ENCODE measurements around the gene RPSA. TPM values are rescaled to one million over a fixed set of nuclear protein-coding genes. Genes with fewer than 3 reads are reported as not detected.

RPSA gene
- total RNA-seq, 2 experiments from 2014 or later, result 1,930 to 1,974 TPM

DNA sequence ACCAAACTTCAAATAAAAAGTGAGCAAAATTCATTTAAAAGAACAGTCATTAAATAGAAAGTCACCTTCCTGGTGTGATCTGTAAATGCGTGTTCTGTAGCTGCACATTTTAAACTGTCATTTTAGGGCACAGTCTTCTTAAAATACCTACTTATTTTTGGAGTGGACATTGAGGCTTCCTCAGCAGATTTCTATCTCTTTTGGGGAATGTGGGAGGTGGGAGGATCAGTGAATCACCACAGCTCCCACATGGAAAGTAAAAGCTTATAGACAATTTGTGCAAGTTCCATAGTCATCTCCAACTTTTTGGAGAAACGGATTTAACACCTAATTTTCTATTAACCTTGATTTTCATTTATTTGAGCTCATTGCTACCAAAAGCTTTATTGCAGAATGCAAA, 39.9 kb downstream of the RPSA start:
- CTCF ChIA-PET, result interaction anchor here (1.3 to 1.7 kb wide), 4 partner anchors 33 to 62 kb away, joined by 3 to 6 read pairs (median 4); partner anchors contain the start of gene RPSA
- Histone ChIP-seq H3K27me3 (ENCODE audit: control insufficient read depth in 1 of 2, insufficient read depth in 2 of 2, low read length in 2 of 2) (no peaks in the 10 kb centered on the region), H3K9me3 (ENCODE audit: control insufficient read depth in 1 of 2, insufficient read depth in 1 of 2, low read length in 2 of 2) (no peaks in the 10 kb centered on the region), H3K36me3 (ENCODE audit: insufficient read depth, low read length) (no peaks in the 10 kb centered on the region), H3K27ac (ENCODE audit: low read depth in 1 of 2, low read length in 2 of 2) (no peak overlapping the region), H3K4me1 (ENCODE audit: insufficient read depth, low read length) (peaks cover 2% of the 10 kb centered on the region), H3K4me3 (ENCODE audit: low read length) (no peak overlapping the region)
- H3K9me3 Mint-ChIP-seq, result no peaks in the 10 kb centered on the region
- intact Hi-C loops (cut with DNase I, micrococcal nuclease), result loop anchor here (5.0 to 10.0 kb wide), 3 partner anchors 39 to 728 kb away; partner anchors contain the start of gene RPSA (in 1 of the 2)
- TF ChIP-seq CTCF (IDR thresholded peaks at IDR 0.05), result no peak
- H3K27ac Mint-ChIP-seq, result no peak overlapping the region
- ATAC-seq (ENCODE audit: poor library complexity) (no peak), DNase-seq (no peak)
- no peaks in the 10 kb centered on the region for H3K27me3 Mint-ChIP-seq
- H3K36me3 Mint-ChIP-seq (ENCODE audit: low read depth), result no peaks in the 10 kb centered on the region
- no peak overlapping the region for H3K4me3 Mint-ChIP-seq
- no peaks in the 10 kb centered on the region for H3K4me1 Mint-ChIP-seq (ENCODE audit: low read depth)
- POLR2A ChIA-PET, result interaction anchor here (0.7 to 1.2 kb wide), 2 partner anchors 40 to 48 kb away, joined by 3 read pairs; partner anchors contain the start of gene RPSA

GRCh38 chr3:39447637-39448483, 41.3 kb downstream of the RPSA start:
- no peaks in the 10 kb centered on the region for H3K36me3 ChIP-seq (ENCODE audit: insufficient read depth, low read length)
- Mint-ChIP-seq H3K4me3 (no peak overlapping the region), H3K4me1 (ENCODE audit: low read depth) (no peaks in the 10 kb centered on the region), H3K9me3 (no peaks in the 10 kb centered on the region), H3K27me3 (no peaks in the 10 kb centered on the region), H3K36me3 (ENCODE audit: low read depth) (no peaks in the 10 kb centered on the region), H3K27ac (no peak overlapping the region)
- DNase-seq (peak; percentile 6 to 85 (median 44)), ATAC-seq (ENCODE audit: poor library complexity) (peak; percentile 79)
- intact Hi-C loops (cut with DNase I, micrococcal nuclease), result loop anchor here (1.0 to 10.0 kb wide), 5 partner anchors 41 to 869 kb away; partner anchors contain the start of gene RPSA (in 2 of the 2)
- ChIA-PET POLR2A (interaction anchor here (0.6 to 0.8 kb wide), 3 partner anchors 24 to 951 kb away, joined by 3 to 5 read pairs (median 3); partner anchors contain the start of gene RPSA), CTCF (interaction anchor here (0.7 to 1.7 kb wide), 10 partner anchors 9 to 869 kb away, joined by 3 to 6 read pairs (median 4); partner anchors contain the start of gene RPSA)
- no peaks in the 10 kb centered on the region for H3K9me3 ChIP-seq (ENCODE audit: control insufficient read depth in 1 of 2, insufficient read depth in 1 of 2, low read length in 2 of 2)
- TF ChIP-seq CTCF (IDR thresholded peaks at IDR 0.05), result peak; percentile 80
- H3K4me3 ChIP-seq (ENCODE audit: low read length), result no peak overlapping the region
- no peak overlapping the region for H3K27ac ChIP-seq (ENCODE audit: low read depth in 1 of 2, low read length in 2 of 2)
- peaks cover 2% of the 10 kb centered on the region for H3K4me1 ChIP-seq (ENCODE audit: insufficient read depth, low read length)
- peaks cover 0 to 2% of the 10 kb centered on the region in 2 experiments for H3K27me3 ChIP-seq (ENCODE audit: control insufficient read depth in 1 of 2, insufficient read depth in 2 of 2, low read length in 2 of 2)

GRCh38 chr3:39448506-39449233, 42.1 kb downstream of the RPSA start:
- no peaks in the 10 kb centered on the region for H3K4me1 Mint-ChIP-seq (ENCODE audit: low read depth)
- ChIA-PET CTCF (interaction anchor here (1.3 to 1.7 kb wide), 3 partner anchors 10 to 37 kb away, joined by 3 to 6 read pairs (median 5); no protein-coding TSS in a partner anchor), POLR2A (no interaction called here)
- Histone ChIP-seq H3K27me3 (ENCODE audit: control insufficient read depth in 1 of 2, insufficient read depth in 2 of 2, low read length in 2 of 2) (peaks cover 0 to 9% of the 10 kb centered on the region in 2 experiments), H3K36me3 (ENCODE audit: insufficient read depth, low read length) (no peaks in the 10 kb centered on the region), H3K4me3 (ENCODE audit: low read length) (no peak overlapping the region), H3K27ac (ENCODE audit: low read depth in 1 of 2, low read length in 2 of 2) (no peak overlapping the region), H3K4me1 (ENCODE audit: insufficient read depth, low read length) (peaks cover 2% of the 10 kb centered on the region), H3K9me3 (ENCODE audit: control insufficient read depth in 1 of 2, insufficient read depth in 1 of 2, low read length in 2 of 2) (no peaks in the 10 kb centered on the region)
- intact Hi-C loops (cut with DNase I, micrococcal nuclease), result loop anchor here (1.0 to 10.0 kb wide), 5 partner anchors 41 to 869 kb away; partner anchors contain the start of gene RPSA (in 2 of the 2)
- no peaks in the 10 kb centered on the region for H3K9me3 Mint-ChIP-seq
- ATAC-seq (ENCODE audit: poor library complexity) (no peak), DNase-seq (no peak)
- TF ChIP-seq CTCF (IDR thresholded peaks at IDR 0.05), result no peak
- H3K27me3 Mint-ChIP-seq, result peaks cover 4% of the 10 kb centered on the region
- no peaks in the 10 kb centered on the region for H3K36me3 Mint-ChIP-seq (ENCODE audit: low read depth)
- no peak overlapping the region for H3K27ac Mint-ChIP-seq
- H3K4me3 Mint-ChIP-seq, result no peak overlapping the region

All from CD4-positive, alpha-beta T cell (primary cell).